ENCODE measurements around the gene KRTAP9-6.
"Not testable (repeated sequence)": the region's sequence is repeated elsewhere in the genome, so short reads cannot be mapped to it uniquely, and the experiment has no call there.

Gene KRTAP9-6

DNA sequence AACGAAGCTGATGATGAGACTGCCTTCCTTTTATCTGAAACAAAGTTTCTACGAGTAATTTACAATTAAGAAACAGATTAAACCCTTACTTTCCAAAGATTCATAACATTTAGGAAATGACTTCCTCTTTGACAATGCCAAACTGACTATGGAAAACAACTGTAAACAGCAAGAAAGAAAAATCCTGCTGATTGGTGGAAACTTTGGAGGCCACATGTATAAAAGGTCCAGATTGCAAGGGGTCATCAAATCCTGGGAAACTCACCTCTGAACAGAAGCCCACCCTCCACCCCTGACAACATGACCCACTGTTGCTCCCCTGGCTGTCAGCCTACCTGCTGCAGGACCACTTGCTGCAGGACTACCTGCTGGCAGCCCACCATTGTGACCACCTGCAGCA is at the start of gene KRTAP9-6:
TSS of gene KRTAP9-6 (plus strand) at position 301 of the 400 bp plus-strand sequence. CDS start at position 301, 0 bp downstream.
- DNase-seq: no peak

DNA sequence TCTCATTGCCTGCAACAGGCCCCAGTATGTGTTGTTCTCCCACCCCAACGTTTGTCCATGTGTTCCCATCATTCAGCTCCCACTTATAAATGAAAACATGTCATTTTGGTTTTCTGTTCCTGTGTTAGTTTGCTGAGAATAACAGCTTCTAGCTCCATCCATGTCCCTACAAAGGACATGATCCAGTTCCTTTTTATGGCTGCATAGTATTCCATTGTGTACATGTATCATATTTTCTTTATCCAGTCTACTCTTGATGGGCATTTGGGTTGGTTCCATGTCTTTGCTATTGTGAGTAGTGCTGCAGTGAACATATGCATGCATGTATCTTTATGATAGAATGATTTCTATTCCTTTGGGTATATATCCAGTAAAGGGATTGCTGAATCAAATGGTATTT is 49.5 kb upstream of the KRTAP9-6 start:
- no peak for DNase-seq

DNA sequence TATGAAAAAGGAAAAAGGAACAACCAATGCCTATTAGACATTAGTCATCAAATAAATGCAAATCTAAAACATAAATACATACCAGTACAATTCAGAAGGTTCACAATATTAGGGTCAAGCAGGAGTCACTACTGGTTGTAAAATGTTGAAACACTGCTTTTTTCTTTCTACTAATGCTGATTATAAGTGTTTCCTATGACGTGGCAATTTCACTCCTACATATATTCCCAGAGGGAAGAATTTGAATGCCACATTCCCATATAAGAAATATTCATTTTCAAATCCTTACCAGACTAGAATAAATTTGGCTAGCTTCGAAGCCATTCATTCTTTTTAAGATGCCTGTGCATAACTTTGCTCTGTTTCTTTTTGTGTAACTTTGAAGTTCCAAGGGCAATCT is 41.4 kb upstream of the KRTAP9-6 start:
- DNase-seq: no peak

DNA sequence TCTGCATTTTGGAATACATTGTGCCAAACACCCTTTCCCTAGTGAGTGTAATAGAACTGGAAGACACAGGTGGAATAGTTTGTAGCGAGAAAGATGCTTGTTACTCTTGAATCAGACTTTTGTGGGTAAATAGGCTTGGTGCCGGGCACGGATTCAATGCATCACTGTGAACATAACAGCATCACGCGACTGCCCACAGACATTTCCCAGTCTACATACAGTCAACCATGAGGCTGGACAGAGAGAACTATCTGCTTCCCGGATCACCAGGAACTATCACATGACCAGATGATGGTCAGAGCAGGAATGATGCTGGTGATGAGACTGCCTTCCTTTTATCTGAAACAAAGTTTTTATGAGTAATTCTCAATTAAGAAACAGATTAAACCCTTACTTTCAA is 39.1 kb upstream of the KRTAP9-6 start:
- no peak for DNase-seq

DNA sequence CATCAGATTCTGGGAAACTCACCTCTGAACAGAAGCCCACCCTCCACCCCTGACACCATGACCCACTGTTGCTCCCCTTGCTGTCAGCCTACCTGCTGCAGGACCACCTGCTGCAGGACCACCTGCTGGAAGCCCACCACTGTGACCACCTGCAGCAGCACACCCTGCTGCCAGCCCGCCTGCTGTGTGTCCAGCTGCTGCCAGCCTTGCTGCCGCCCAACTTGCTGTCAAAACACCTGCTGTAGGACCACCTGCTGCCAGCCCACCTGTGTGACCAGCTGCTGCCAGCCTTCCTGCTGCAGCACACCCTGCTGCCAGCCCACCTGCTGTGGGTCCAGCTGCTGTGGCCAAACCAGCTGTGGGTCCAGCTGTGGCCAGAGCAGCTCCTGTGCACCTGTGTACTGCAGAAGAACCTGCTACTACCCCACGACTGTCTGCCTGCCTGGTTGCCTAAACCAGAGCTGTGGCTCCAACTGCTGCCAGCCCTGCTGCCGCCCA is 38.5 kb upstream of the KRTAP9-6 start, which contains the start of gene KRTAP9-2:
TSS of gene KRTAP9-2 (plus strand) at position 51 of the 498 bp plus-strand sequence. CDS start at position 58, 7 bp downstream.
- not testable (repeated sequence) for DNase-seq

DNA sequence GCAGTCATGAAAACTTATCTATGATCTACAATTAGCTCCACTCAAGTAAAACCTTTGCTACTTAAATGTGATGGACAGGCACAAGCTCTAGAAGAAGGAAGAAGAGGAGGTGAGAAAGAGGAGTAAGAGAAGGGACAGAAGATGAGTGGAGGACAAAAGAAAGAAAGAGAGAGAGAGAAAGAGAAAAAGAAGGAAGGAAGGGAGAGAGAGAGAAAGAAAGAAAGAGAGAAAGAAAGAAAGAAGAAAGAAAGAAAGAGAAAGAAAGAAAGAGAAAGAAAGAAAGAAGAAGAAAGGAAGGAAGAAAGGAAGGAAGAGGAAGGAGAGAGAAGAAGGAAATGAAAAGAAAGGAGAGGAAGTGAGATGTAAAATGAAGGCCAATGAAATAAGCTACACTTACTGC is 35.1 kb upstream of the KRTAP9-6 start:
- DNase-seq: no peak

- no peak for DNase-seq
Measured at GRCh38 chr17:41231731-41232130, 33.4 kb upstream of the KRTAP9-6 start.

DNA sequence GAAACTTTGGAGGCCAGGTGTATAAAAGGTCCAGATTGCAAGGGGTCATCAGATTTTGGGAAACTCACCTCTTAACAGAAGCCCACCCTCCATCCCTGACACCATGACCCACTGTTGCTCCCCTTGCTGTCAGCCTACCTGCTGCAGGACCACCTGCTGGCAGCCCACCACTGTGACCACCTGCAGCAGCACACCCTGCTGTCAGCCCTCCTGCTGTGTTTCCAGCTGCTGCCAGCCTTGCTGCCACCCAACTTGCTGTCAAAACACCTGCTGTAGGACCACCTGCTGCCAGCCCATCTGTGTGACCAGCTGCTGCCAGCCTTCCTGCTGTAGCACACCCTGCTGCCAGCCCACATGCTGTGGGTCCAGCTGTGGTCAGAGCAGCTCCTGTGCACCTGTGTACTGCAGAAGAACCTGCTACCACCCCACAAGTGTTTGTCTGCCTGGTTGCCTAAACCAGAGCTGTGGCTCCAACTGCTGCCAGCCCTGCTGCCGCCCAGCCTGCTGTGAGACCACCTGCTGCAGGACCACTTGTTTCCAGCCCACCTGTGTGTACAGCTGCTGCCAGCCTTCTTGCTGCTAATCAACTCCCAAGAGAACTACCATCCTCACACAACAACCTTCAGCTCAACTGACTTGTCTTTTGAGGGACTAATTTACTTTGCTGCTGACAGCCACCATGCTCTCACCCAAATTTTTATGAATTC is 32.6 kb upstream of the KRTAP9-6 start, which contains the start of gene KRTAP9-3:
TSS of gene KRTAP9-3 (plus strand) at position 51 of the 707 bp plus-strand sequence. CDS start at position 104, 53 bp downstream.
- DNase-seq: peak; percentile 52

- DNase-seq: not testable (repeated sequence)
Measured at GRCh38 chr17:41237116-41237515, 28.1 kb upstream of the KRTAP9-6 start.

DNA sequence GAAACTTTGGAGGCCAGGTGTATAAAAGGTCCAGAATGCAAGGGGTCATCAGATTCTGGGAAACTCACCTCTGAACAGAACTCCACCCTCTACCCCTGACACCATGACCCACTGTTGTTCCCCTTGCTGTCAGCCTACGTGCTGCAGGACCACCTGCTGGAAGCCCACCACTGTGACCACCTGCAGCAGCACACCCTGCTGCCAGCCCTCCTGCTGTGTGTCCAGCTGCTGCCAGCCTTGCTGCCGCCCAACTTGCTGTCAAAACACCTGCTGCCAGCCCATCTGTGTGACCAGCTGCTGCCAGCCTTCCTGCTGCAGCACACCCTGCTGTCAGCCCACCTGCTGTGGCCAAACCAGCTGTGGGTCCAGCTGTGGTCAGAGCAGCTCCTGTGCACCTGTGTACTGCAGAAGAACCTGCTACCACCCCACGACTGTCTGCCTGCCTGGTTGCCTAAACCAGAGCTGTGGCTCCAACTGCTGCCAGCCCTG is 27.2 kb upstream of the KRTAP9-6 start, which contains the start of gene KRTAP9-8:
TSS of gene KRTAP9-8 (plus strand) at position 51 of the 489 bp plus-strand sequence. CDS start at position 104, 53 bp downstream.
- peak; percentile 52 for DNase-seq

DNA sequence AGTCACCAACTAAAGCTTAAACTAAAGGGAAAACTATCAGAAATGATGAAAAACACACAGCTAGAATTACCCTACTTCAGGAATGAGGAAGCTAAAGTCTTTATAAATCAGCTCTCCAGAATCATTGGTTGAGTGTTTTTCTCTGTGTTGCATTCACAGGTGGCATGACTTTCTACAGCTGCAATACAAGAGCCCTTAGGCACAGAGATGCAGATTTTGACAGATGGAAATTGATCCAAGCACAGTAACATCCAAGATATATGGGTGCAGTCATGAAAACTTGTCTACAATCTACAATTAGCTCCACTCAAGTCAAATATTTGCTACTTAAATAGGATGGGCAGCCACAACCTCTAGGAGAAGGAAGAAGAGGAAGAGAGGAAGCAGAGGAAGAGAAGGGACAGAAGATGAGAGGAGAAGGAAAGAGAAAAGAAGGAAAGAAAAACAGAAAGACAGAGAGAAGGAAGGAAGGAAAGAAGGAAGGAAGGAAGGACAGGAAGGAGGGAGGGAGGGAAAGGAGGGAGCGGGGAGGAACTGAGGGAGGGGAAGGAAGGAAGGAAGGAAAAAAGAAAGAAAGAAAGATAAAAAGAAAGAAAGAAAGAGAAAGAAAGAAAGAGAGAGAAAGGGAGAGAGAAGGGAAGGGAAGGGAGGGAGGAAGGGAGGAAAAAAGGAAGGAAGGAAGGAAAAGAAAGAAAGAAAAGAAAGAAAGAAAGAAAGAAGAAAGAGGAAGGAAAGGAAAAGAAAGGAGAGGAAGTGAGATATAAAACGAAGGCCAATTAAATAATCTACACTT is 18.0 kb upstream of the KRTAP9-6 start:
- not testable (repeated sequence) for DNase-seq

- peak; percentile 25 for DNase-seq
Measured at GRCh38 chr17:41249637-41250240, 15.4 kb upstream of the KRTAP9-6 start, which contains the start of gene KRTAP9-4. Gene KRTAP9-4 (plus strand): TSS chr17:41249687. CDS start chr17:41249721, 34 bp downstream.

DNA sequence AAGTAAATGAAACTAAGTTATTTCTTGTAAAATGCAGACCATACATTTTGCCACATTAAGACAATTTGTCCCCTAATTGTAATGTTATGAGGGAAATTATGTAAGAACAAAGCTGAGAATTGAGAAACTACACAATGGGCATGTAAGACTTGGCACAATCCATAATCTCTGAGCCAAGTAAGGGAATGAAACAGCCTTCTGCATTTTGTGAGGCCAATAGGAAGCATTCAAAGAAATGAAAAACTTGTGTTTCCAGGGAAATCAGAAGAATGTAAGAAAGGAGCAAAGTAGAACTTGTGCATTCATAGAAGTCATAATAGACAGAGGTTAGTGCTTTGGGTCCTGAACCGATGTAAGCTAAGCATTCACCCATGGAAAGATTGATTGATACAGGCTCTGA is 13.9 kb upstream of the KRTAP9-6 start:
- no peak for DNase-seq

DNA sequence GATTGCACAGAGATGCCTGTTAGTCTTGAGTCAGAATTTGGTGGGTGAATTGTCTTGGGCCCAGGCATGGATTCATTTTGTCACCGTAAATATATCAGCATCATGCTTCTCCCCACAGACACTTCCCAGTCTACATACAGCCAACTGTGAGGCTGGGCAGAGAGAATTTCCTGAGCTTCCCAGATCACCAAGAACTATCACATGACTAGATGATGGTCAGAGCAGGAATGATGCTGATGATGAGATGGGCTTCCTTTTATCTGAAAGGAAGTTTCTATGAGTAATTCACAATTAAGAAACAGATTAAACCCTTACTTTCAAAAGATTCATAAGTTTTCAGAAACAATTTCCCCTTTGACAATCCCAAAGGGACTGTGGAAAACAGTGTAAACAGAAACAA is 10.3 kb upstream of the KRTAP9-6 start:
- no peak for DNase-seq

GRCh38 chr17:41255381-41256290 is 9.5 kb upstream of the KRTAP9-6 start, which contains the start of gene KRTAP9-9:
Gene KRTAP9-9 (plus strand): TSS chr17:41255384.
- DNase-seq: not testable (repeated sequence)

GRCh38 chr17:41256291-41256685 is 8.9 kb upstream of the KRTAP9-6 start:
- DNase-seq: no peak

GRCh38 chr17:41258406-41258805 is 6.8 kb upstream of the KRTAP9-6 start:
- no peak for DNase-seq

DNA sequence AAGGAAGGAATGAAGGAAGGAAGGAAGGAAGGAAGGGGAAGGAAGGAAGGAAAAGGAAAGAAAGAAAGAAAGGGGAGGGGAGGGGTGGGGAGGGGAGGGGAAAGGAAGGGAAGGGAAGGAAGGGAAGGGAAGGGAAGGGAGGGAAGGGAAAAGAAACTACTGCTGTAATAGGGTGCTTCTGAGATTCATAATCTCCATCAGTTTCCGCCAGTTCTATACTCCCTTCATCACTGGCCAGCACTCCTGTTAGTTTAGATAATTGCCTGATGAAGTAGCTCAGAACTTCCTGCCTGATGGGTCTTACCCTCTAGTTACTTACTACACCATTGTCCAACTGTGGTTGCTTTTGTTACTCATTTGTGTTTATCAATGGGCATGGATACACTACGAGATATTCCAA is 2.0 kb upstream of the KRTAP9-6 start:
- DNase-seq: no peak

DNA sequence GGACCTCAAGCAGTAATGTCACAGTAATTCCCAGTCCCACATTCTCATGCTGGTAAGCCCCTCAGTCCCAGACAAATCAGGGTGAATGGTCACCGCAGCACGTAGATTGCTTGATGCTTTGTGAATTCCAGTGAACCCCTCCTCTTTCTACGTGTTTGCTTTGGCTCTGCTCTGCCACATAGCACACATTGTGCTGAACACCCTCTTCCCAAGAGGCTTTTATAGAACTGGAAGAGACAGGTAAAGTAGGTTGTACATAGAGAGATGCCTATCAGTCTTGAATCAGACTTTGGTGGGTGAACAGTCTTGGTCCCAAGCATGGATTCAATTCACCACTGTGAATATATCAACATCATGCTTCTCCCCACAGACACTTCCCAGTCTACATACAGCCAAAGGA is 579 bp upstream of the KRTAP9-6 start:
- DNase-seq: no peak

GRCh38 chr17:41267711-41268110 is 2.5 kb downstream of the KRTAP9-6 start:
- DNase-seq: no peak

GRCh38 chr17:41271323-41271722 is 6.1 kb downstream of the KRTAP9-6 start:
- DNase-seq: not testable (repeated sequence)

DNA sequence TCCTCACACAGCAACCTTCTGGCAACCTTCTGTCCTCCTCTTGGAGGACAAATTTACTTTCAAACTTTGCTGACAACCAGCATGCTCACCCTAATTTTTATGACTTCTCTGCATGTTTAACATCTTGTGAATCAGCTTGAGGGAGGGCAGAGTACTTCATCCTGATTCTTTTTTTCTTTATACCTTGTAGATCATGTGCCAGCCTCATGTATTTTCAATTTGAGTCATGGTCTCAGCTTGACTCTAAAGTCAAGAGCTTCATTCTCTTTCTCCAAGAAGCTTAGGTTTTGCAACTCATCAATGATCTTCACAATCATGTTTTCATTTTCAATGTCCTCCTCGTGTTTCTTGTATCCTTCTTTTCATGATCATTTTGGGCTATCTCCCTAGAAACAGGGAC is 6.7 kb downstream of the KRTAP9-6 start:
- no peak for DNase-seq
